Neural cell (in vitro differentiated cells): ENCODE results near the gene RERE. TPM values are rescaled to one million over a fixed set of nuclear protein-coding genes. Genes with fewer than 3 reads are reported as not detected.

Experiments used
- H2AFZ ChIP-seq: fragments of 200-600, 300-800 bp; sonication (generic), shearing (Covaris generic); 2 replicates; pipeline ENCODE4 v1.6.0; 2014; ENCODE audit warnings: low read depth, mild to moderate bottlenecking, antibody characterized with exemption, low read length, moderate library complexity
- H3F3A ChIP-seq: fragments of 200-600 bp; shearing (Covaris generic); 2 replicates; pipeline ENCODE4 v1.6.1; 2016; ENCODE audit warnings: mild to moderate bottlenecking, moderate library complexity, mixed read lengths, antibody characterized with exemption, low read length; ENCODE audit not compliant: insufficient read depth, poor library complexity, severe bottlenecking
- H3K27ac ChIP-seq: fragments of 200-600, 300-800 bp; sonication (generic), shearing (Covaris generic); 2 replicates; pipeline ENCODE4 v1.5.1; 2014; ENCODE audit warnings: mild to moderate bottlenecking, low read length, moderate library complexity
- H3K27me3 ChIP-seq: fragments of 300-800, 200-600 bp; sonication (generic), shearing (Covaris generic); 2 replicates; pipeline ENCODE4 v1.6.0; 2014; ENCODE audit warnings: mild to moderate bottlenecking, low read depth, low read length, moderate library complexity; ENCODE audit not compliant: insufficient read depth
- H3K36me3 ChIP-seq: fragments of 300-800, 200-600 bp; sonication (generic), shearing (Covaris generic); 2 replicates; pipeline ENCODE4 v1.5.1; 2014; ENCODE audit warnings: mild to moderate bottlenecking, antibody characterized with exemption, low read length, moderate library complexity; ENCODE audit not compliant: insufficient read depth
- H3K4me2 ChIP-seq: fragments of 300-800, 200-600 bp; sonication (generic), shearing (Covaris generic); 2 replicates; pipeline ENCODE4 v1.6.0; 2014; ENCODE audit warnings: mild to moderate bottlenecking, low read length
- H3K4me3 ChIP-seq: fragments of 300-800, 200-600 bp; sonication (generic), shearing (Covaris generic); 2 replicates; pipeline ENCODE4 v1.5.1; 2014; ENCODE audit warnings: mild to moderate bottlenecking, low read length, moderate library complexity
- H3K79me2 ChIP-seq: fragments of 200-600 bp; shearing (Covaris generic); replicated peaks from 2 replicates; pipeline ENCODE4 v1.6.0; 2014; ENCODE audit warnings: mild to moderate bottlenecking, low read length, moderate library complexity; ENCODE audit not compliant: insufficient read depth
- H3K9ac ChIP-seq: fragments of 300-800, 200-600 bp; sonication (generic), shearing (Covaris generic); 2 replicates; pipeline ENCODE4 v1.6.1; 2016; ENCODE audit warnings: mild to moderate bottlenecking, low read length, mixed read lengths
- H3K9me2 ChIP-seq: fragments of 200-600 bp; shearing (Covaris generic); 2 replicates; pipeline ENCODE4 v1.6.1; 2016; ENCODE audit warnings: mild to moderate bottlenecking, low read length, mixed read lengths; ENCODE audit not compliant: insufficient read depth
- H3K9me3 ChIP-seq: fragments of 200-600, 300-800 bp; sonication (generic), shearing (Covaris generic); 2 replicates; pipeline ENCODE4 v1.6.1; 2016; ENCODE audit warnings: mild to moderate bottlenecking, mixed run types, low read length, moderate library complexity, mixed read lengths
- H4K20me1 ChIP-seq: fragments of 200-600 bp; shearing (Covaris generic); 2 replicates; pipeline ENCODE4 v1.6.1; 2016; ENCODE audit warnings: mild to moderate bottlenecking, mixed run types; ENCODE audit not compliant: insufficient read depth
- CTCF ChIP-seq: fragments of 450-650 bp; IDR thresholded peaks from 2 replicates; pipeline ENCODE4 v1.5.1; 2014; ENCODE audit warnings: antibody characterized with exemption, mild to moderate bottlenecking, moderate library complexity; ENCODE audit not compliant: poor library complexity, severe bottlenecking
- EP300 ChIP-seq: fragments of 450-650 bp; conservative IDR thresholded peaks from 2 replicates; pipeline ENCODE4 v1.6.1; 2014; ENCODE audit warnings: antibody characterized with exemption, mild to moderate bottlenecking, moderate library complexity; ENCODE audit not compliant: poor library complexity, severe bottlenecking
- EZH2 ChIP-seq: fragments of 200-600, 300-800 bp; shearing (Covaris generic), sonication (generic); IDR thresholded peaks from 2 replicates; pipeline ENCODE4 v1.6.1; 2014; ENCODE audit warnings: antibody characterized with exemption, low read length, borderline replicate concordance, mild to moderate bottlenecking; ENCODE audit not compliant: insufficient read depth, poor library complexity, severe bottlenecking
- MXI1 ChIP-seq: fragments of 450-650 bp; conservative IDR thresholded peaks from 2 replicates; pipeline ENCODE4 v1.6.1; 2014; ENCODE audit warnings: antibody characterized with exemption, mild to moderate bottlenecking; ENCODE audit not compliant: poor library complexity, severe bottlenecking
- POLR2AphosphoS5 ChIP-seq: IDR thresholded peaks from 2 replicates; pipeline ENCODE4 v1.6.1; 2012
- REST ChIP-seq: IDR thresholded peaks from 2 replicates; pipeline ENCODE4 v1.6.1; 2012; ENCODE audit warnings: borderline replicate concordance
- SMC3 ChIP-seq: fragments of 450-650 bp; conservative IDR thresholded peaks from 2 replicates; pipeline ENCODE4 v1.6.1; 2014; ENCODE audit warnings: antibody characterized with exemption, mild to moderate bottlenecking, moderate library complexity; ENCODE audit not compliant: poor library complexity
- TAF1 ChIP-seq: IDR thresholded peaks from 2 replicates; pipeline ENCODE4 v1.6.1; 2012; ENCODE audit warnings: low read depth
- polyA plus RNA-seq: library from polyadenylated mRNA; depleted of rRNA; stranded (reverse); fragments of >200 nt; gene quantifications from 2 replicates; pipeline ENCODE4 v1.2.3, GENCODE V29; 2014

Gene RERE
- polyA plus RNA-seq, 1 donor from 2014 or later: 21.0 TPM

GRCh38 chr1:8339203-8339600 lies 478.2 kb downstream of the RERE start:
- H3K36me3 ChIP-seq: peaks cover 10% of the 10 kb centered on the region
- no peak overlapping the region for H3K27ac ChIP-seq
- H3F3A ChIP-seq: no peaks in the 10 kb centered on the region
- no peaks in the 10 kb centered on the region for H3K9me2 ChIP-seq
- H4K20me1 ChIP-seq: no peaks in the 10 kb centered on the region
- no peak overlapping the region for H3K4me3 ChIP-seq
- H2AFZ ChIP-seq: no peak overlapping the region
- no peaks in the 10 kb centered on the region for H3K79me2 ChIP-seq
- no peak overlapping the region for H3K9ac ChIP-seq
- TF ChIP-seq REST (no peak), SMC3 (no peak), EP300 (no peak), TAF1 (no peak)
- H3K27me3 ChIP-seq: no peaks in the 10 kb centered on the region
- no peak overlapping the region for H3K4me2 ChIP-seq
- H3K9me3 ChIP-seq: no peaks in the 10 kb centered on the region

- TF ChIP-seq CTCF (no peak), SMC3 (no peak), EP300 (no peak), EZH2 (no peak)
- H3K9me3 ChIP-seq: no peaks in the 10 kb centered on the region
- no peaks in the 10 kb centered on the region for H3K79me2 ChIP-seq
- H3K9ac ChIP-seq: no peak overlapping the region
- peaks cover 15% of the 10 kb centered on the region for H3K36me3 ChIP-seq
- H3K4me2 ChIP-seq: no peak overlapping the region
- H2AFZ ChIP-seq: no peak overlapping the region
- no peaks in the 10 kb centered on the region for H3K27me3 ChIP-seq
- H3F3A ChIP-seq: no peaks in the 10 kb centered on the region
- H3K9me2 ChIP-seq: no peaks in the 10 kb centered on the region
- no peak overlapping the region for H3K4me3 ChIP-seq
- H3K27ac ChIP-seq: no peak overlapping the region
- no peaks in the 10 kb centered on the region for H4K20me1 ChIP-seq
Measured at GRCh38 chr1:8338526-8339202, 478.8 kb downstream of the RERE start.

GRCh38 chr1:8337776-8338525 lies 479.5 kb downstream of the RERE start:
- Histone ChIP-seq H3K4me2 (no peak overlapping the region), H3K9me3 (no peaks in the 10 kb centered on the region), H4K20me1 (no peaks in the 10 kb centered on the region), H3K4me3 (no peak overlapping the region), H2AFZ (no peak overlapping the region), H3K27me3 (no peaks in the 10 kb centered on the region), H3K9me2 (no peaks in the 10 kb centered on the region), H3F3A (no peaks in the 10 kb centered on the region), H3K27ac (no peak overlapping the region), H3K36me3 (peaks cover 16% of the 10 kb centered on the region), H3K79me2 (no peaks in the 10 kb centered on the region), H3K9ac (no peak overlapping the region)
- TF ChIP-seq POLR2AphosphoS5 (no peak), EZH2 (no peak), TAF1 (no peak), CTCF (no peak), EP300 (no peak), SMC3 (no peak), MXI1 (no peak), REST (no peak)
